Caco-2 (cell line): Measurements from ENCODE around the gene MAD1L1. TPM values are rescaled to one million over a fixed set of nuclear protein-coding genes. Genes with fewer than 3 reads are reported as not detected.

Source experiments
- BruUV-seq: library from RNA; stranded (reverse); fragments of 400-500 nt; replicated peaks from 2 replicates; lab custom pipeline; 2021; lab: Mats Ljungman, UMichigan
- CTCF ChIA-PET: fragments of 300-600 bp; sonication (Branson Sonifier 250); formaldehyde crosslinking; loops from one replicate; lab custom pipeline; 2022; ENCODE audit warnings: antibody characterized with exemption; lab: Charles Lee
- POLR2A ChIA-PET: fragments of 300-600 bp; sonication (Branson Sonifier 250); formaldehyde crosslinking; loops from one replicate; lab custom pipeline; 2022; ENCODE audit warnings: antibody characterized with exemption; lab: Charles Lee
- DNase-seq, 2 experiments: peaks; one replicate each; pipeline versions ENCODE4 v3.0.0 to v3.0.0-alpha.2; 2020 to 2022
- H3K27me3 ChIP-seq: replicated peaks from 2 replicates; pipeline ENCODE4 v1.6.0; 2011; ENCODE audit warnings: low read length; ENCODE audit not compliant: control insufficient read depth, insufficient read depth
- H3K36me3 ChIP-seq: 2 replicates; pipeline ENCODE4 v1.5.1; 2011; ENCODE audit warnings: low read length; ENCODE audit not compliant: control insufficient read depth, insufficient read depth
- H3K4me1 ChIP-seq: fragments of 250-450 bp; sonication (Bioruptor Pico); 2 replicates; pipeline ENCODE4 v1.5.1; 2020; ENCODE audit warnings: mild to moderate bottlenecking
- H3K4me3 ChIP-seq: 2 replicates; pipeline ENCODE4 v1.5.1; 2011; ENCODE audit warnings: low read depth, mild to moderate bottlenecking, control low read depth, low read length
- H3K9me3 ChIP-seq: fragments of 250-450 bp; sonication (Bioruptor Pico); 2 replicates; pipeline ENCODE4 v1.5.1; 2020; ENCODE audit warnings: mild to moderate bottlenecking, moderate library complexity
- H3K27ac Mint-ChIP-seq: one replicate; pipeline ENCODE4 v1.8.0; 2022; ENCODE audit warnings: mixed read lengths; ENCODE audit not compliant: unreplicated experiment
- H3K27me3 Mint-ChIP-seq: one replicate; pipeline ENCODE4 v1.8.0; 2022; ENCODE audit warnings: mixed read lengths; ENCODE audit not compliant: insufficient read depth, unreplicated experiment
- H3K36me3 Mint-ChIP-seq: one replicate; pipeline ENCODE4 v1.8.0; 2022; ENCODE audit warnings: mild to moderate bottlenecking, mixed read lengths; ENCODE audit not compliant: insufficient read depth, unreplicated experiment
- H3K4me1 Mint-ChIP-seq: one replicate; pipeline ENCODE4 v1.8.0; 2022; ENCODE audit warnings: low read depth, mixed read lengths; ENCODE audit not compliant: unreplicated experiment
- H3K4me3 Mint-ChIP-seq: one replicate; pipeline ENCODE4 v1.8.0; 2022; ENCODE audit warnings: mild to moderate bottlenecking, moderate library complexity, mixed read lengths; ENCODE audit not compliant: unreplicated experiment
- H3K9me3 Mint-ChIP-seq: one replicate; pipeline ENCODE4 v1.8.0; 2022; ENCODE audit warnings: mixed read lengths; ENCODE audit not compliant: unreplicated experiment
- CTCF ChIP-seq, 2 experiments: fragments of 200-600 bp in 1 of 2; IDR thresholded peaks; 1 replicate in 1 of 2; 2 replicates in 1 of 2; pipeline versions ENCODE4 v1.5.1 to v1.8.0; 2011 to 2022; ENCODE audit warnings: antibody characterized with exemption in 1 of 2, control low read depth in 1 of 2, inconsistent platforms in 1 of 2, low read depth in 1 of 2, low read length in 1 of 2, mild to moderate bottlenecking in 1 of 2, moderate library complexity in 1 of 2; ENCODE audit not compliant: insufficient read depth in 1 of 2, severe bottlenecking in 1 of 2, unreplicated experiment in 1 of 2
- intact Hi-C: fragments of 100-400 bp; cut with micrococcal nuclease; formaldehyde crosslinking; loops from one replicate; pipeline ENCODE4 v1.10.0; 2022; ENCODE audit not compliant: unreplicated experiment
- total RNA-seq: library from RNA; stranded (reverse); gene quantifications from 2 replicates; pipeline ENCODE4 v1.2.3, GENCODE V29; 2022

The MAD1L1 gene
- total RNA-seq, 1 experiment from 2014 or later = 58.6 TPM

DNA sequence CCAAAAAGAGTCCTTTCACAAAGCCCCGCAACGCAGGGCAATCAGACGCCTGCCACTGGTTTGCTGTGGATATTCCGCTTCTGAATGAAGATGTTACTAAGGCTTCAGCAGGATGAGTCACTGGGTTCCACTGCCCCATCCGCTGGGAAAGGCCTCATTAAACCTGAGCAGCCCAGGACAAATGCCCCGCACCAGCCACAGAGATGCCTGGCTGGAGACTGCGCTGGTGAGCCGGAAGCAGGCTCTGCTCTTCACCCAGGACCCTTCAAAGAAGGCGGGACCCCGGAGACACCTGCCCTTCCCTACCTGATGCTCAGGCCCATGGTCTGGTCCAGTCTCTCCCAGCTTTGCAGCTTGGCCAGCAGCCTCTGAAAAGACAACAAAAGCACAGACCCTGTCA lies 19.8 kb downstream of the MAD1L1 start:
- H3K4me1 Mint-ChIP-seq = no peaks in the 10 kb centered on the region
- H3K27ac Mint-ChIP-seq = no peak overlapping the region
- no peaks in the 10 kb centered on the region for H3K9me3 ChIP-seq
- no peak for DNase-seq
- no peaks in the 10 kb centered on the region for H3K27me3 ChIP-seq
- intact Hi-C loops = no loop called here
- CTCF ChIA-PET = interaction anchor here (0.7 kb wide), 1 partner anchor 136 kb away, joined by 3 read pairs; no protein-coding TSS in a partner anchor
- peaks cover 13% of the 10 kb centered on the region for H3K36me3 ChIP-seq
- no peak for TF ChIP-seq CTCF (IDR thresholded peaks at IDR 0.05; ENCODE audit: insufficient read depth in 1 of 2, low read depth in 1 of 2, low read length in 1 of 2, severe bottlenecking in 1 of 2, unreplicated experiment in 1 of 2)
- no peak overlapping the region for H3K4me3 ChIP-seq
- no peak overlapping the region for H3K4me3 Mint-ChIP-seq
- no peaks in the 10 kb centered on the region for H3K27me3 Mint-ChIP-seq
- no peaks in the 10 kb centered on the region for H3K9me3 Mint-ChIP-seq
- POLR2A ChIA-PET = interaction anchor here (0.6 kb wide), 1 partner anchor 36 kb away, joined by 4 read pairs; no protein-coding TSS in a partner anchor
- BruUV-seq = no TSS peak
- peaks cover 68% of the 10 kb centered on the region for H3K36me3 Mint-ChIP-seq
- H3K4me1 ChIP-seq = no peaks in the 10 kb centered on the region

DNA sequence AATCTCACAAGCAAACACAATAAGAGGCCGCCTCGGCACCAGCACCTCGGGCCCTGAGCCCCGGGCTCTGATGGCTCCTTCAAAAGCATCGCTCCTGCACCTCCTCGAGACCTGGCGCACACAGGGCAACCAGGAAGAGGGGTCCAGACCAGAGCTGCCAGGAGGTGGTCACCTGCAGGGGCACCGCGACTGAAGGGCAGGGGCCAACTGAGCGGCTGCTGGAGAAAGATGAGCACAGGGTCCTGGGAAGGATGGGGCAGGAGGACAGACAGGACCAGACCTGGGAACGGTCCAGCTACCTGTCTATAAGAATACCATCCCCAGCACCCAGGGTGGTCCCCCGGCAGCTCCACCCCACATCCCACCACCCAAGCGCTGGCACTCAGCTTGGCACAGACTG lies 20.8 kb downstream of the MAD1L1 start:
- H3K4me3 ChIP-seq = no peak overlapping the region
- H3K9me3 ChIP-seq = no peaks in the 10 kb centered on the region
- no peak for TF ChIP-seq CTCF (IDR thresholded peaks at IDR 0.05; ENCODE audit: insufficient read depth in 1 of 2, low read depth in 1 of 2, low read length in 1 of 2, severe bottlenecking in 1 of 2, unreplicated experiment in 1 of 2)
- H3K27ac Mint-ChIP-seq = no peak overlapping the region
- H3K36me3 ChIP-seq = peaks cover 13% of the 10 kb centered on the region
- DNase-seq = no peak
- intact Hi-C loops = no loop called here
- H3K9me3 Mint-ChIP-seq = no peaks in the 10 kb centered on the region
- no peaks in the 10 kb centered on the region for H3K4me1 Mint-ChIP-seq
- H3K27me3 Mint-ChIP-seq = no peaks in the 10 kb centered on the region
- H3K4me1 ChIP-seq = no peaks in the 10 kb centered on the region
- ChIA-PET POLR2A (no interaction called here), CTCF (interaction anchor here (0.6 kb wide), 1 partner anchor 200 kb away, joined by 5 read pairs; no protein-coding TSS in a partner anchor)
- peaks cover 67% of the 10 kb centered on the region for H3K36me3 Mint-ChIP-seq
- no peaks in the 10 kb centered on the region for H3K27me3 ChIP-seq
- no TSS peak for BruUV-seq
- no peak overlapping the region for H3K4me3 Mint-ChIP-seq

GRCh38 chr7:2211259-2211880 lies 21.4 kb downstream of the MAD1L1 start:
- H3K27me3 ChIP-seq = no peaks in the 10 kb centered on the region
- no peak overlapping the region for H3K4me3 ChIP-seq
- intact Hi-C loops = no loop called here
- H3K4me1 ChIP-seq = no peaks in the 10 kb centered on the region
- Mint-ChIP-seq H3K9me3 (no peaks in the 10 kb centered on the region), H3K36me3 (peaks cover 67% of the 10 kb centered on the region), H3K4me3 (no peak overlapping the region), H3K4me1 (no peaks in the 10 kb centered on the region), H3K27ac (no peak overlapping the region), H3K27me3 (no peaks in the 10 kb centered on the region)
- DNase-seq = no peak
- H3K36me3 ChIP-seq = peaks cover 13% of the 10 kb centered on the region
- CTCF ChIA-PET = interaction anchor here (0.5 to 0.6 kb wide), 2 partner anchors 147 to 200 kb away, joined by 3 to 5 read pairs; no protein-coding TSS in a partner anchor
- H3K9me3 ChIP-seq = no peaks in the 10 kb centered on the region
- POLR2A ChIA-PET = no interaction called here
- no TSS peak for BruUV-seq
- TF ChIP-seq CTCF (IDR thresholded peaks at IDR 0.05; ENCODE audit: insufficient read depth in 1 of 2, low read depth in 1 of 2, low read length in 1 of 2, severe bottlenecking in 1 of 2, unreplicated experiment in 1 of 2) = no peak
